Endothelial cell of umbilical vein (primary cell): ENCODE measurements around the gene PAPPA. TPM values are rescaled to one million over a fixed set of nuclear protein-coding genes. Genes with fewer than 3 reads are reported as not detected.

Experiments
- BruUV-seq: library from RNA; stranded (reverse); fragments of 400-500 nt; replicated peaks from 2 replicates; lab custom pipeline; 2021; lab: Mats Ljungman, UMichigan
- CTCF ChIA-PET: fragments of 300-600, 350-600 bp; sonication (Branson Sonifier 250); formaldehyde crosslinking; loops from one replicate; lab custom pipeline; 2021; ENCODE audit warnings: antibody characterized with exemption, inconsistent platforms; lab: Charles Lee
- POLR2A ChIA-PET: fragments of 300-600, 350-600 bp; sonication (Branson Sonifier 250); formaldehyde crosslinking; loops from one replicate; lab custom pipeline; 2021; ENCODE audit warnings: antibody characterized with exemption, inconsistent platforms; lab: Charles Lee
- DNase-seq: peaks from one replicate; pipeline ENCODE4 v3.0.0-alpha.2; 2011; ENCODE audit warnings: low read depth, low spot score
- FAIRE-seq: peaks from 2 replicates; lab custom pipeline; 2011; peaks lifted over from hg19 to GRCh38; lab: Jason Lieb, UNC
- H2AFZ ChIP-seq: 2 replicates; pipeline ENCODE4 v1.6.0; 2012; ENCODE audit warnings: low read depth, low read length, control low read depth, inconsistent platforms
- H3K27ac ChIP-seq: 2 replicates; pipeline ENCODE4 v1.5.1; 2011; ENCODE audit warnings: low read depth, mild to moderate bottlenecking, control low read depth, low read length, moderate library complexity; ENCODE audit not compliant: insufficient read depth
- H3K27me3 ChIP-seq, 2 experiments: 2 replicates each; pipeline versions ENCODE4 v1.6.0 to v1.6.1; 2011; ENCODE audit warnings: low read length in 2 of 2, mixed read lengths in 1 of 2; ENCODE audit not compliant: control insufficient read depth in 2 of 2, insufficient read depth in 2 of 2
- H3K36me3 ChIP-seq, 2 experiments: 2 replicates in 1 of 2; 3 replicates in 1 of 2; pipeline ENCODE4 v1.5.1; 2011; ENCODE audit warnings: low read length in 2 of 2, mild to moderate bottlenecking in 1 of 2, moderate library complexity in 1 of 2; ENCODE audit not compliant: control insufficient read depth in 2 of 2, insufficient read depth in 2 of 2; ENCODE audit errors: extremely low read depth in 1 of 2
- H3K4me1 ChIP-seq: 3 replicates; pipeline ENCODE4 v1.5.1; 2011; ENCODE audit warnings: mild to moderate bottlenecking, low read length; ENCODE audit not compliant: control insufficient read depth, insufficient read depth; ENCODE audit errors: extremely low read depth
- H3K4me2 ChIP-seq: 2 replicates; pipeline ENCODE4 v1.6.1; 2011; ENCODE audit warnings: low read length, control low read depth, mixed read lengths; ENCODE audit not compliant: insufficient read depth
- H3K4me3 ChIP-seq, 3 experiments: fragments of 200-600 bp in 1 of 3; sonication (generic), shearing (Covaris generic) in 1 of 3; replicated peaks in 1 of 3; 2 replicates each; pipeline ENCODE4 v1.5.1; 2011 to 2016; ENCODE audit warnings: control low read depth in 3 of 3, low read length in 3 of 3, mild to moderate bottlenecking in 2 of 3, inconsistent platforms in 1 of 3, low read depth in 1 of 3, moderate library complexity in 1 of 3; ENCODE audit not compliant: insufficient read depth in 1 of 3
- H3K79me2 ChIP-seq: 2 replicates; pipeline ENCODE4 v1.6.0; 2012; ENCODE audit warnings: low read length, inconsistent platforms; ENCODE audit not compliant: control insufficient read depth, insufficient read depth
- H3K9ac ChIP-seq: replicated peaks from 2 replicates; pipeline ENCODE3; 2011; ENCODE audit warnings: low read length, control low read depth; ENCODE audit not compliant: insufficient read depth; ENCODE audit errors: extremely low read depth
- H3K9me1 ChIP-seq: replicated peaks from 3 replicates; pipeline ENCODE4 v1.6.0; 2011; ENCODE audit warnings: mild to moderate bottlenecking, low read length; ENCODE audit not compliant: control insufficient read depth, insufficient read depth; ENCODE audit errors: extremely low read depth
- H3K9me3 ChIP-seq: replicated peaks from 2 replicates; pipeline ENCODE4 v1.5.1; 2012; ENCODE audit warnings: low read length, inconsistent platforms; ENCODE audit not compliant: control insufficient read depth, insufficient read depth
- H4K20me1 ChIP-seq: replicated peaks from 2 replicates; pipeline ENCODE3; 2011; ENCODE audit warnings: mild to moderate bottlenecking, low read length; ENCODE audit not compliant: control insufficient read depth, insufficient read depth; ENCODE audit errors: extremely low read depth
- CTCF ChIP-seq, 2 donors: IDR thresholded peaks; 1 replicate in 1 of 2; 2 replicates in 1 of 2; pipeline ENCODE4 v1.5.1; 2011; ENCODE audit warnings: low read length in 2 of 2, mild to moderate bottlenecking in 2 of 2, moderate library complexity in 2 of 2, control low read depth in 1 of 2, inconsistent platforms in 1 of 2, low read depth in 1 of 2; ENCODE audit not compliant: insufficient read depth in 1 of 2; ENCODE audit errors: extremely low read depth in 1 of 2
- EZH2 ChIP-seq: IDR thresholded peaks from 2 replicates; pipeline ENCODE4 v1.6.1; 2012; ENCODE audit warnings: borderline replicate concordance, low read depth, mild to moderate bottlenecking, moderate library complexity, low read length, inconsistent platforms; ENCODE audit not compliant: severe bottlenecking
- FOS ChIP-seq: IDR thresholded peaks from 2 replicates; pipeline ENCODE4 v1.6.1; 2011; ENCODE audit warnings: mild to moderate bottlenecking, low read length, moderate library complexity, borderline replicate concordance; ENCODE audit not compliant: insufficient read depth
- GATA2 ChIP-seq: IDR thresholded peaks from 2 replicates; pipeline ENCODE4 v1.7.0; 2011; ENCODE audit warnings: low read depth, mild to moderate bottlenecking, moderate library complexity, mixed read lengths, low read length; ENCODE audit not compliant: insufficient read length, insufficient read depth
- JUN ChIP-seq: IDR thresholded peaks from 2 replicates; pipeline ENCODE4 v1.6.1; 2011; ENCODE audit warnings: borderline replicate concordance, low read depth; ENCODE audit not compliant: insufficient read length, insufficient read depth
- MAX ChIP-seq: IDR thresholded peaks from 2 replicates; pipeline ENCODE4 v1.6.1; 2011; ENCODE audit not compliant: insufficient read depth, insufficient read length
- MYC ChIP-seq: IDR thresholded peaks from one replicate; pipeline ENCODE4 v1.6.1; 2011; ENCODE audit warnings: mild to moderate bottlenecking, low read depth, low read length
- POLR2A ChIP-seq: IDR thresholded peaks from 2 replicates; pipeline ENCODE4 v1.6.1; 2012; ENCODE audit warnings: low read depth, mild to moderate bottlenecking, control low read depth, low read length
- POLR2AphosphoS5 ChIP-seq: IDR thresholded peaks from 2 replicates; pipeline ENCODE4 v1.6.1; 2012; ENCODE audit warnings: low read depth, mild to moderate bottlenecking, control low read depth, low read length, moderate library complexity; ENCODE audit not compliant: insufficient read depth
- dilution Hi-C: fragments of 300-500 bp; cut with MboI; formaldehyde crosslinking; loops from one replicate; pipeline ENCODE4 v1.15.0; 2019; ENCODE audit warnings: low sequenced_read_pairs; ENCODE audit not compliant: extremely low pct_ligation_motif_present
- intact Hi-C: fragments of 100-400 bp; cut with micrococcal nuclease; formaldehyde crosslinking; loops from one replicate; pipeline ENCODE4 v1.10.0; 2022
- polyA plus RNA-seq, 4 experiments: library from polyadenylated mRNA; depleted of rRNA in 3 of 4; stranded (reverse) in 3 of 4; unstranded in 1 of 4; fragments of >200 nt; gene quantifications; 2 replicates each; pipeline versions ENCODE4 v1.2.1 to v1.2.3, GENCODE V29; 2011 to 2012; ENCODE audit warnings: missing spikeins in 1 of 4
- total RNA-seq: library from RNA; stranded (reverse); gene quantifications from 2 replicates; pipeline ENCODE4 v1.2.3, GENCODE V29; 2021

The PAPPA gene
- total and polyA plus RNA-seq, 2 donors (not counting 3 experiments of a cell fraction or from before 2014, with no cell fraction given), result 0.13 to 0.41 TPM

GRCh38 chr9:116387934-116388698 lies 234.5 kb downstream of the PAPPA start:
- dilution Hi-C loops, result no loop called here
- TF ChIP-seq EZH2, result no peak
- no peak for TF ChIP-seq FOS
- TF ChIP-seq JUN, result no peak
- TF ChIP-seq POLR2A, result no peak
- TF ChIP-seq MYC, result no peak
- no peak for TF ChIP-seq CTCF (IDR thresholded peaks at IDR 0.05; ENCODE audit: extremely low read depth in 1 of 2, insufficient read depth in 1 of 2, low read depth in 1 of 2, low read length in 2 of 2)
- TF ChIP-seq POLR2AphosphoS5, result no peak
- TF ChIP-seq GATA2, result no peak
- TF ChIP-seq MAX, result no peak
- no peaks in the 10 kb centered on the region for H3K36me3 ChIP-seq
- no peak overlapping the region for H3K27ac ChIP-seq
- no peak overlapping the region for H3K4me2 ChIP-seq
- CTCF ChIA-PET, result no interaction called here
- H4K20me1 ChIP-seq, result no peaks in the 10 kb centered on the region
- FAIRE-seq (no peak), DNase-seq (peak; percentile 23)
- intact Hi-C loops, result no loop called here
- no TSS peak for BruUV-seq
- no peaks in the 10 kb centered on the region for H3K9me1 ChIP-seq
- POLR2A ChIA-PET, result no interaction called here
- H3K4me3 ChIP-seq, result no peak overlapping the region
- peaks cover 2% of the 10 kb centered on the region for H3K9me3 ChIP-seq
- H3K79me2 ChIP-seq, result no peaks in the 10 kb centered on the region
- H3K4me1 ChIP-seq, result no peaks in the 10 kb centered on the region
- no peaks in the 10 kb centered on the region for H3K27me3 ChIP-seq
- no peak overlapping the region for H3K9ac ChIP-seq
- H2AFZ ChIP-seq, result no peak overlapping the region
